Dedifferentiated amniotic fluid mesenchymal stem cell (primary cell): ENCODE measurements around the gene KIRREL3.

ENCODE experiments used
- DNase-seq: peaks from one replicate; pipeline ENCODE4 v3.0.0-alpha.2; 2016; ENCODE audit errors: extremely low spot score

Gene KIRREL3

DNA sequence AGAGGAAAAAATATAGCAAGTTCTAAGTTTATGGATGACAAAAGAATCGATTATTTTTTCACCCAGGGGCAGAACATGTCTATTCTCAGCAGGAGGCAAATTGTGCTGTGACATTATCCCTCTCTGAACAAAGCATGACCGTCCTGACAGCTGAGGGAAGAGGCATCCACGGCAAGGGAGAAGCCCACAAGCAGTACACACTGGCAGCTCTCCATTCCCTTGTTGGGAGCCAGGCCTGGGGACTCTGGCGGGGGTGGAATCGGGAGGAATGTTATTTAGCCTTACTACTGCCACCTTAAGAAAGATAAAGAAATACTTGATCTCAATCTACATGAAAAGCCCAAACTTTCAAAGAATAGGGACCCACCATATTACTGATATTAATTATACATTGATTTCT is 3.4 kb downstream of the KIRREL3 start:
- peak; percentile 21 for DNase-seq

DNA sequence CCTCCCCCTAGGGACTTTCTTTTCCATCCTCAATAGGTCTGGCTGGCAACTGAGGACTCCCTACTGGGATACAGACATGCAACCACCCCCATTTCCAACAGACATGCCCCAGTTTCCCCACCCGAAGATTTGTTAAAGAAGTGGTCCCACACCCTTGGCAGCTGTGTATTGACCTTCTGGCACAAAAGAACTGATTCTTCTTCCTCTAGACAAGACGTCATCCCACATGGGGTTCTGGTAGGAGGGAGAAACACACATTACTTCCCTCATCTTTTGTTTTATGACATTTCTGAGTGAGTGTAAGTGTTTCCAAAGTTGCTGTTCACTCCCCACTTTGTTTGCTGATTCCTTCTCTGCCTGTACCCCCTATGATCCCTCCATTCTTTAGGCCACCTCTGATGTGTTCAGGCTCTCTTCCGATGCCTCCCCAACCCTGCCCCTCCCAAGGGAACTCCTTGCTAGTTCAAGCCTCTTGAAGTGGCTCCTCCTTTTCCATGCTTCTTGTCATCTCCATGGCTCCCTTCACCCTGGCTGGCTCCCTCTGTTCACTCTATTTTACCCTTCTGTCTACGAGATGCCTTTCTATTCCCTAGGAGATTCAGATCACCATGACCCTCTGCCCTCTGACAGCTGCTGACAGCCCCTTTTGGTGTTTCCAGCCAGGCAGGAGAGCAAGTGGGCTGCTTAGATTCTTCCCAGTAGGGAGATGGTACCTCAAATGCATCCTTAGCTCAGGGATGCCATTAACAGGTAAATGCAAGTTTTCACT is 4.3 kb downstream of the KIRREL3 start:
- no peak for DNase-seq

GRCh38 chr11:126993599-126993998 is 7.0 kb downstream of the KIRREL3 start:
- peak; percentile 60 for DNase-seq

GRCh38 chr11:126992804-126993111 is 7.8 kb downstream of the KIRREL3 start:
- DNase-seq: peak; percentile 87

- DNase-seq: peak; percentile 96
Observed at GRCh38 chr11:126992065-126992803, 8.3 kb downstream of the KIRREL3 start.

DNA sequence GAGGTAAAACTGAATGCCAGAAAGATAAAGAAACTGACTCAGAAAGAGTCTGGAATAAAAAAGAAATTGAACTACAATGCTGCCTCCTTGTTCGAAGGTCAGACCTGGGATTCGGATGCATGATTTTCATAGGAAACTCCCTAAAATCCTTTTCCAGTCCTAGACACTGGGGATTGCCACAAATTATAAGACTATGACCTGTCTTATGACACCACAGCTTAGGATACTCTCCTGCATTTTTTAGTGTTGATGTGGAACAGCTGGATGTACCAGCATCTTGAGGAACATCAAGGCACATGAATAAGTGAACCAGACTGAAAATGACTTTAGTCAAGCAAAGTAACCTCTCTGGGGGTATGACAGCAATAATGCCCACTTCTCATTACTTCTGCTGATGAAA is 9.0 kb downstream of the KIRREL3 start:
- peak; percentile 34 for DNase-seq

- no peak for DNase-seq
Observed at GRCh38 chr11:126990716-126991480, 9.7 kb downstream of the KIRREL3 start.

GRCh38 chr11:126989942-126990715 is 10.4 kb downstream of the KIRREL3 start:
- peak; percentile 65 for DNase-seq

- DNase-seq: no peak
Observed at GRCh38 chr11:126988655-126989054, 11.9 kb downstream of the KIRREL3 start.

GRCh38 chr11:126981635-126982034 is 18.9 kb downstream of the KIRREL3 start:
- DNase-seq: no peak

- DNase-seq: no peak
Observed at GRCh38 chr11:126978911-126979310, 21.7 kb downstream of the KIRREL3 start.

DNA sequence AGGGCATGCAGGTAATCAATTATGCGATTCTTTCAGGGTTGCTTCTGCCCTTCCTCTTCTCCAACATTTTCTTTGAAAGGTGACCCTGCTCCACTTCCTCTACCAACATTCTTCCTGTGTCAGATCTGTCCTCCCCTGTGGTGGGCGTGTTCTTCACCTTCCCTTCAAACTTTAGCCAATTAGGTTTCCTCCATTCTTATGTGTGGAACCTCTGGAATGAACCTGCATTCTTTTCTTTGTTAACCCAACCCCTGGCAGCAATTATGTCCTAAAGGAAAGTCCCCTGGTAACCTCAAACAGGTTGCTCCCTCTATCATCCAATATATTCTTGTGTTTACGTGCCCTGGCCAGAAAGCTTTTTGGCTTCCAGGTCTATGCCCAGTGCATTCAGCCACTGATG is 22.4 kb downstream of the KIRREL3 start:
- no peak for DNase-seq

DNA sequence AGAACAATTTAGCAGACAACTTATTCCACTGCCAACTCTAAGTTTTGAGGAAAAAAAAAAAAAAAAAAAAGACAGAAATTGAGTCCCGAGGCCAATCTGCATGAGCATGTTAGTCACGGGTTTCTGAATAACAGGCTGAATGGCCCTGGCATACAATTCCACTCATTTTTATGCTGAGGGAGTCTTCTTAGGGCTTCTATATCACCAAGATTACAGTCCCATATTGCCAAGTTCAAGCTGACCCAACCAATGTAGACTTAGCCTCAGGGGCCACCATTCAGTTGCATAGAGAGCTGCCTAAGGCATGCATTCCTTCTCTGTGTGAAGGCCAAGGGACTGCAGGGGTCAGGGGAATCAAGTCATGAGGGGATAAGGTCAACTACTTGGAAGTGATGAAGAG is 27.5 kb downstream of the KIRREL3 start:
- no peak for DNase-seq

DNA sequence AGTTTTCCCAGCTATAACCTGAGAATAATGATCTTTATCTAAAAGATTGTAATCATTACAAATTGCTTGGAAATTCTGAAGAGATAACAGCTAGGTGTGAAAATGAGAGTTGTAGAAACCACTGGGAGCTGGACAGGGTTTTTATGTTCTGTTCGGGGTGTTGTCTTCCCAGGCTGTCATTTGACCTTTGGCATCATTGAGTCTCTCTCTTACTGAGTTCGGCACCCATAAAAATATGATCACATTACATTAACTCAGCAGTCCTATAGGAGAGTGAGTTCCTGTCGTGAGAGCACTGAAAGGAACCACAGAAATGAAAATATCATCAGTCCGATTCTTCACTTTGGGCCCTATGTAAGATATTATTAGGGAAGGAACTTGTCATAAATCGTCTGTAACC is 29.3 kb downstream of the KIRREL3 start:
- no peak for DNase-seq

- peak; percentile 71 for DNase-seq
Observed at GRCh38 chr11:126969865-126970479, 30.6 kb downstream of the KIRREL3 start.

- no peak for DNase-seq
Observed at GRCh38 chr11:126968915-126969314, 31.7 kb downstream of the KIRREL3 start.

DNA sequence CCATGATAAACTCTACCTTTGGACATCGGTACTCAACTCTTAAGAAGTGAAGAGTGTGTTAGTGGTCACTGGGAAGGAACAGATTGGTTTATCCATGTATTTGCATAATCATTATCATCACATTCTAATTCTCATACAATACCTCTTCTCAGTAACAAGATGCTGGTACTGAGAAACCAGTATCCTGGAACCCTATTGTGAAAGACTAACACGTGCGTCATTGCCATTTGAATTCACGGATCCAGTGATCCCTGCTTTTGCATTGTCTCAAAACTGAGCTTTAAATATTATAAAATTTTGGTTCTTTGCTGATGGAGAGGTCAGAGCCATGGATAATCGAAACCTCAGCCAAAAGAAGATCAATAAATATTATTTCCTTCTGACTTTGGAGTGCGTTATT is 35.2 kb downstream of the KIRREL3 start:
- no peak for DNase-seq

DNA sequence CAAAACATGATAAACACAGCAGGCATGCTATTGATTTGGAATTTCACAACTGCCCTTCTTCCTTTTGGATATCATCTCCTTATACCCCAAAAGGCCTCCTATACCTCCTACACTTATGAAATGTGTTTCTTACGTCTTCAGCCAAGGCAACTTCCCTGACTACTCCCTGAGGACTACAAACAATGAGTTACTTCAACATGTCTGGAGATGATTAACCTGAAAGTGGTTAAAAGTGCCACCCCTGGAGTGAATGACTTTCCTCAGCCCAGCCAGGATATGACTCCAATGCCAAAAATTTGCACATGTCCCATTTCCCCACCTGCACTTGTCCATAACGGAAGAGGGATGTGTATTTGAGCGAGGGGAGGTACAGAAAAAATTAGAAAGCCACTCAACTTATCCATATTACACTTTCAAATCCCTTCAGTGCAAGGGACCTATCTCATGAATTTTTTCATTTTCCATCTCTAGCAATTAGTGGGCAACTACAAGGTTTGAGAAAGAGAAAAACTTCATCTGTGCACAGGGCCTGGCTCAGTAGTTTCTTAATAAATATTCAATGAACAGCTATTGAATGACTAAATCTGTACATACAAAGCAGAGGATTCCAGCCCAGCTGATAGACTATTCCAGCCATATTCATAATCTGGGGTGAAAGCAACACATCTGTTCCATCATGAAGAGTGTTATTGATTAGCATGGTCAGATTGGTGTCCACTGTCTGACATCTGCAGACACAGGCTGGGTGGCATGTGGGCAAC is 36.8 kb downstream of the KIRREL3 start:
- no peak for DNase-seq

GRCh38 chr11:126963115-126963514 is 37.5 kb downstream of the KIRREL3 start:
- no peak for DNase-seq

GRCh38 chr11:126959700-126960099 is 40.9 kb downstream of the KIRREL3 start:
- no peak for DNase-seq

GRCh38 chr11:126956635-126957034 is 43.9 kb downstream of the KIRREL3 start:
- DNase-seq: no peak
